ENCODE data around the gene DNAJC17.

The DNAJC17 gene

GRCh38 chr15:40789119-40789518, 18.2 kb downstream of the DNAJC17 start:
- DNase-seq = no peak

- no peak for DNase-seq
Measured at GRCh38 chr15:40787991-40788390, 19.3 kb downstream of the DNAJC17 start.

GRCh38 chr15:40787344-40787841, 19.9 kb downstream of the DNAJC17 start:
- DNase-seq = no peak

- DNase-seq = no peak
Measured at GRCh38 chr15:40785814-40786213, 21.5 kb downstream of the DNAJC17 start.

- DNase-seq = no peak
Measured at GRCh38 chr15:40785164-40785563, 22.1 kb downstream of the DNAJC17 start.

- peak; percentile 34 for DNase-seq
Measured at GRCh38 chr15:40782609-40783227, 24.6 kb downstream of the DNAJC17 start.

GRCh38 chr15:40776537-40777141, 30.6 kb downstream of the DNAJC17 start:
- DNase-seq = no peak

GRCh38 chr15:40775740-40776536, 31.3 kb downstream of the DNAJC17 start:
- no peak for DNase-seq

- no peak for DNase-seq
Measured at GRCh38 chr15:40775007-40775406, 32.3 kb downstream of the DNAJC17 start.

- DNase-seq = no peak
Measured at GRCh38 chr15:40773902-40774301, 33.4 kb downstream of the DNAJC17 start.

- DNase-seq = no peak
Measured at GRCh38 chr15:40773496-40773895, 33.8 kb downstream of the DNAJC17 start.

- DNase-seq = no peak
Measured at GRCh38 chr15:40772014-40772413, 35.3 kb downstream of the DNAJC17 start.

- DNase-seq = no peak
Measured at GRCh38 chr15:40771242-40771641, 36.0 kb downstream of the DNAJC17 start.

- DNase-seq = no peak
Measured at GRCh38 chr15:40770147-40770721, 37.0 kb downstream of the DNAJC17 start.

GRCh38 chr15:40769274-40770146, 37.8 kb downstream of the DNAJC17 start, which contains the start of gene C15orf62:
C15orf62 (plus strand) TSS chr15:40769980; CDS start chr15:40770496, 516 bp downstream.
- DNase-seq = no peak

GRCh38 chr15:40768521-40769273, 38.6 kb downstream of the DNAJC17 start:
- no peak for DNase-seq

- DNase-seq = no peak
Measured at GRCh38 chr15:40767838-40768500, 39.3 kb downstream of the DNAJC17 start.

GRCh38 chr15:40766906-40767837, 40.1 kb downstream of the DNAJC17 start:
- no peak for DNase-seq

GRCh38 chr15:40766194-40766815, 41.0 kb downstream of the DNAJC17 start:
- DNase-seq = no peak

All from SHP77 treated with DMSO at 0.1 percent for 48 hours (cell line).